NB4 (cell line): ENCODE data around the gene EIF4A2.
"Not testable (repeated sequence)": the region's sequence is repeated elsewhere in the genome, so short reads cannot be mapped to it uniquely, and the experiment has no call there.

Experiments
- DNase-seq: peaks from one replicate; pipeline ENCODE4 v3.0.0; 2010; ENCODE audit warnings: low read depth
- H3K4me3 ChIP-seq: one replicate; pipeline ENCODE4 v1.5.1; 2011; ENCODE audit warnings: mild to moderate bottlenecking, low read depth, low read length, moderate library complexity
- CTCF ChIP-seq: IDR thresholded peaks from one replicate; pipeline ENCODE4 v1.5.1; 2012; ENCODE audit warnings: low read depth, low read length
- MAX ChIP-seq: IDR thresholded peaks from 2 replicates; pipeline ENCODE4 v1.6.1; 2011; ENCODE audit warnings: low read depth, low read length
- MYC ChIP-seq: IDR thresholded peaks from 2 replicates; pipeline ENCODE4 v1.6.1; 2011; ENCODE audit warnings: low read depth, low read length
- POLR2A ChIP-seq: IDR thresholded peaks from 2 replicates; pipeline ENCODE4 v1.6.1; 2011; ENCODE audit warnings: mild to moderate bottlenecking; ENCODE audit not compliant: insufficient read length; ENCODE audit errors: extremely low read depth

The EIF4A2 gene

GRCh38 chr3:186814100-186814499 lies 30.7 kb downstream of the EIF4A2 start:
- DNase-seq: no peak
- no peak overlapping the region for H3K4me3 ChIP-seq
- no peak for TF ChIP-seq CTCF
- no peak for TF ChIP-seq MAX
- no peak for TF ChIP-seq POLR2A
- no peak for TF ChIP-seq MYC

- DNase-seq: peak; percentile 94
- no peak for TF ChIP-seq CTCF
- no peak for TF ChIP-seq MAX
- no peak for TF ChIP-seq POLR2A
- TF ChIP-seq MYC: 0 out of 2 replicates have a peak, but pooled peaks have one; percentile 17
- H3K4me3 ChIP-seq: no peak overlapping the region
Observed at GRCh38 chr3:186815435-186815834, 32.1 kb downstream of the EIF4A2 start.

- DNase-seq: no peak
- no peak overlapping the region for H3K4me3 ChIP-seq
- TF ChIP-seq MAX (no peak), POLR2A (no peak), MYC (no peak), CTCF (no peak)
Observed at GRCh38 chr3:186818516-186818915, 35.1 kb downstream of the EIF4A2 start.

GRCh38 chr3:186818956-186819355 lies 35.6 kb downstream of the EIF4A2 start:
- no peak overlapping the region for H3K4me3 ChIP-seq
- TF ChIP-seq MAX (no peak), CTCF (no peak), POLR2A (no peak), MYC (no peak)
- DNase-seq: no peak

GRCh38 chr3:186821429-186822387 lies 38.3 kb downstream of the EIF4A2 start:
- peak; percentile 36 for TF ChIP-seq CTCF
- TF ChIP-seq POLR2A: no peak
- TF ChIP-seq MYC: no peak
- no peak overlapping the region for H3K4me3 ChIP-seq
- peak; percentile 72 for DNase-seq

- DNase-seq: not testable (repeated sequence)
Observed at GRCh38 chr3:186822388-186822759, 39.0 kb downstream of the EIF4A2 start.

More at GRCh38 chr3:186822388-186822759, 39.0 kb downstream of the EIF4A2 start:
- H3K4me3 ChIP-seq: not testable (repeated sequence)
